ENCODE results near the gene ZFAND3.

The ZFAND3 gene

GRCh38 chr6:38116248-38116647 is 296.7 kb downstream of the ZFAND3 start:
- TF ChIP-seq GATA3 (IDR thresholded peaks at IDR 0.05; ENCODE audit: low read depth, low read length) (no peak), GATA2 (IDR thresholded peaks at IDR 0.05; ENCODE audit: low read depth, low read length) (no peak)

DNA sequence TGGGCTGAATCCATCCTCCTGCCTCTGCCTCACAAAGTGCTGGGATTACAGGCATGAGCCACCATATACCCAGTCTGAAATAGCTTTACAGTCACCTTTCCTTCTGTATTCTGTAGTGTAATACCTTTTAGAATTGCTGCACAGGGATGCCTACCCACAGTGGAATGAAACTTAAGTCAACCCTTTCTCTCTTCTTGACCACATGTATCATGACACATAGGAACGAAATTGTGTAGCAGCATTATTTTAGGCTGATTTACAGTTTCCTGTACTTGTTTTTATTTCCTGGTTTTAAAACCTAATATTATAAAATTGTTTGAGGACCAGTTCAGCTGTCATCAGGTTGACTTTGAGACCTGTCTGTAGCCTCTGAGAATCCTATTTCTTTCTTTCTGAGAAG is 297.8 kb downstream of the ZFAND3 start:
- TF ChIP-seq GATA3 (IDR thresholded peaks at IDR 0.05; ENCODE audit: low read depth, low read length) = no peak
- no peak for TF ChIP-seq GATA2 (IDR thresholded peaks at IDR 0.05; ENCODE audit: low read depth, low read length)

DNA sequence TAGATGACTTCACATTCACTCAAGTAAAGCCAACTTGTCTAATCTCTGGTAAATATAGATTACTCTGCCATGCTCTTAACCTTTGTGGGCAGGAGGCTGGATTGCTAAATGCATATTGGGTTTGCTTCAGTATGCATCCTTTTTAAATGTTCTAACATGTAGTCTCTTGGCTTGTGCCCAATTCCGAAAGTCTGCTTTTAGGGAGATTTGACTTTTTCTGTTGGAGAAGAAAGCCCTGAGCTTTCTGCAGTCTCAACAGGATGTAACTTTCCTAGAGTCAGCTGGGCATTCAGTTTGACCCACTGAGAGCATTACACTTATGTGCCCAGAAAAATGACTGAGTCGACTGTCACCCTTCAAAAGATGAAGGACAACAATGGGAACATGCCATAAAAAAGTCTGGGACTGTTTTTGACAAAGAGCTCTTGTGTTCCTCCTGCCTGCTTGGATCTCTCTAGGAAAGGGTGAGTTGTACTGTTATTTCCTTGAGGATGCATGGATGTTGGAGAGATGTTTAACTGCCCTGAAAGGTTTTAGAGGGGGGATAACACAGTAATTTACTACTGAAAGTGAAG is 299.4 kb downstream of the ZFAND3 start:
- TF ChIP-seq GATA2 (IDR thresholded peaks at IDR 0.05; ENCODE audit: low read depth, low read length) (no peak), GATA3 (IDR thresholded peaks at IDR 0.05; ENCODE audit: low read depth, low read length) (no peak)

GRCh38 chr6:38119516-38119915 is 300.0 kb downstream of the ZFAND3 start:
- no peak for TF ChIP-seq GATA3 (IDR thresholded peaks at IDR 0.05; ENCODE audit: low read depth, low read length)
- no peak for TF ChIP-seq GATA2 (IDR thresholded peaks at IDR 0.05; ENCODE audit: low read depth, low read length)

GRCh38 chr6:38127284-38127683 is 307.8 kb downstream of the ZFAND3 start:
- TF ChIP-seq GATA3 (IDR thresholded peaks at IDR 0.05; ENCODE audit: low read depth, low read length) (no peak), GATA2 (IDR thresholded peaks at IDR 0.05; ENCODE audit: low read depth, low read length) (no peak)

- TF ChIP-seq GATA3 (IDR thresholded peaks at IDR 0.05; ENCODE audit: low read depth, low read length) = no peak
- TF ChIP-seq GATA2 (IDR thresholded peaks at IDR 0.05; ENCODE audit: low read depth, low read length) = no peak
Observed at GRCh38 chr6:38131527-38131965, 312.0 kb downstream of the ZFAND3 start.

GRCh38 chr6:38133932-38134703 is 314.6 kb downstream of the ZFAND3 start:
- TF ChIP-seq GATA3 (IDR thresholded peaks at IDR 0.05; ENCODE audit: low read depth, low read length) (no peak), GATA2 (IDR thresholded peaks at IDR 0.05; ENCODE audit: low read depth, low read length) (no peak)

DNA sequence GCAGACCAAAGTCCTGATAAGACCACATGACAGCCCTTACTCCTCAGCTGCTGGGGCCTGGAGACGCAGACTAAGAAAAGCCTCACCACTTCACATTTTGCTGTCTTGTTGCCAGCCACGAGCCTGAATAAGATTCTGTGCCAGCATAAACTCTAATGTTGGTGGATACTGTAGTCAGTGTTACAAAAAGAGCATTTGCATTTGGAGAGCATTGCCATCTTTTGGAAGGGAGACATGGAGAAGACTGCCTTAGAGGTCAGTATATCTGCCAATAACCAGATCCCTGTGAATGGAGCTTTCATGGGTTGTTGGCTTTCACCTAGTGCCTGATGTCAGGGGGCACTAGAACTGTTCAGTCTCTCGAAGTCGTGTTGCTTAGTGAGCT is 315.2 kb downstream of the ZFAND3 start:
- no peak for TF ChIP-seq GATA3 (IDR thresholded peaks at IDR 0.05; ENCODE audit: low read depth, low read length)
- no peak for TF ChIP-seq GATA2 (IDR thresholded peaks at IDR 0.05; ENCODE audit: low read depth, low read length)

- no peak for TF ChIP-seq GATA3 (IDR thresholded peaks at IDR 0.05; ENCODE audit: low read depth, low read length)
- no peak for TF ChIP-seq GATA2 (IDR thresholded peaks at IDR 0.05; ENCODE audit: low read depth, low read length)
Observed at GRCh38 chr6:38136547-38136946, 317.0 kb downstream of the ZFAND3 start.

- TF ChIP-seq GATA2 (IDR thresholded peaks at IDR 0.05; ENCODE audit: low read depth, low read length) = peak; percentile 28; the same call in 1 of the 2 replicates
- no peak for TF ChIP-seq GATA3 (IDR thresholded peaks at IDR 0.05; ENCODE audit: low read depth, low read length)
Observed at GRCh38 chr6:38137608-38138265, 318.2 kb downstream of the ZFAND3 start.

GRCh38 chr6:38138374-38138773 is 318.8 kb downstream of the ZFAND3 start:
- TF ChIP-seq GATA3 (IDR thresholded peaks at IDR 0.05; ENCODE audit: low read depth, low read length) (no peak), GATA2 (IDR thresholded peaks at IDR 0.05; ENCODE audit: low read depth, low read length) (no peak)

- no peak for TF ChIP-seq GATA3 (IDR thresholded peaks at IDR 0.05; ENCODE audit: low read depth, low read length)
Observed at GRCh38 chr6:38141085-38141484, 321.6 kb downstream of the ZFAND3 start.

DNA sequence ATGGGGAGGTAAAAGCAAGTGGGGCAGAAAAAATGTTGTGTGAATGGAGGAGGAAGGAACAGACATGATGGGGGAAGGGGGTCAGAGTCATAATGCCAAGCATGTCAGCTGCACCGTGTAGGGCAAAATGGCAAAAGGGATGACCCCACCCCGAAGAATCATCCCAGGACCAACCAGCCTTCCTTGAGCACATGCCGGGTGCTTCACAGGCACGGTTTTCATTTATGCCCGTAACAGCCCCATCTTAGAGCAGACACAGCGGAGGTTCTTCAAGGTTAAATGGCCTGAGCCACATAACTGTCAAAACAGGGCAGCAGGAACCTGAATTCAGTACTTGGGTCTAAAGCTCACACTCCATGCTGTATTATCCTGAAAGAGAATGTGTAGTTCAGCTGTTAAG is 322.2 kb downstream of the ZFAND3 start:
- TF ChIP-seq GATA3 (IDR thresholded peaks at IDR 0.05; ENCODE audit: low read depth, low read length) = no peak
- no peak for TF ChIP-seq GATA2 (IDR thresholded peaks at IDR 0.05; ENCODE audit: low read depth, low read length)

DNA sequence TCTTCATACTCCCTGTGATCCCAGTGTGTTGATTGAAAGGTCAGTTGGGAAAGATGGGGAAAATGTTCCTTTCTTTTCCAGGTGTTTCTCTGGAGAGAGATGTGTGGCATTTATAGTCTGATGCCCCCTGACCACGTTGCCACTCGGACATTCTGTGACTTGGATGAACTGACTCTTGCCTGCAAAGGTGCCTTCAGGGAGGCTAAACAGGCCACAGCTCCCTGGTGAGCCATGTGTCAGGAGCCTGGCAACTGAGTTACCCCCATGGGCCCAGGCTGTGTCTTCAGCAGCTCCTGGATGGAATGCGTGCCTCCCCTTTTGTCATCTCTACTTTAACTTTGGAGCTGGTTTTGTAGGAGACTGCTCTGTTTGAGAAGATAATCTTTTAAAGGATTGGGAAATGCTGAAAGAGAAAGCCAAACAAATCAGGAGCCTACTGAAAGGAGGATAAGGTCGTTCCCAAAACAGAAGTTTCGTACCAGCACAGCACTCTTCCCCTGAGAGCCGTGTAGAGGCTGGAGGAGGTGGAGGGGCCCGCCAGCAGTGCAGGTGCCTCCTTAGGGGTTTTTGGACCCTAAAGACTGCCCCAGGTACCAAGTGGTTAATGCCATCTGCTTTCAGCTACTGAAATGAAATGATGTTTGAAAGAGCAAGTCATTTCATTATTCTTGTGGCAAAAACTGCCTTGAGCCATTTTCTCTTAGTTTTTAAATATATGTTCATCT is 322.8 kb downstream of the ZFAND3 start:
- TF ChIP-seq GATA2 (IDR thresholded peaks at IDR 0.05; ENCODE audit: low read depth, low read length) (no peak), GATA3 (IDR thresholded peaks at IDR 0.05; ENCODE audit: low read depth, low read length) (no peak)
